Measurements from ENCODE around the gene EPC2.
"Not testable (repeated sequence)": the region's sequence is repeated elsewhere in the genome, so short reads cannot be mapped to it uniquely, and the experiment has no call there.

Gene EPC2

GRCh38 chr2:148674063-148675020, 29.8 kb downstream of the EPC2 start:
- in situ Hi-C loops (cut with MboI; ENCODE audit: low sequenced_read_pairs): no loop called here

DNA sequence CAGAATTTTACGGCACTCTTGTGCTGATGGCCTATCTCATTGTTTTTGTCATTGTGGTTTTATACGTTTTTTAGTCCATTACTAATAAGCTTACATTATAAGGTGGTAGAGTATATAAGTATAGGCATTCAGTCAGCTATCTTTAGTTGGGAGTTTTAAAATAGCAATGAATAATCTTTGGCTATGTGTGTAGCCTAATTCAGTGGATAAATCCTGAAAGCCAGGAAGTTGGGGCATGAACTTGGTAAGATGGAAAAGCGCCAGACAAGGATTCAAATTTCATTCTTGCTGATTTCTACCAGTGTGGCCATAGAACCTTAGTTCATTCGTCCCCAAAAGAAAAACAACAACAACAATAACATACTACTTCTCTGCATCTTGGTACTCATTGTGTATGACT, 31.2 kb downstream of the EPC2 start:
- in situ Hi-C loops (cut with MboI; ENCODE audit: low sequenced_read_pairs): no loop called here

GRCh38 chr2:148678302-148679179, 34.0 kb downstream of the EPC2 start:
- in situ Hi-C loops (cut with MboI; ENCODE audit: low sequenced_read_pairs): not testable (repeated sequence)

DNA sequence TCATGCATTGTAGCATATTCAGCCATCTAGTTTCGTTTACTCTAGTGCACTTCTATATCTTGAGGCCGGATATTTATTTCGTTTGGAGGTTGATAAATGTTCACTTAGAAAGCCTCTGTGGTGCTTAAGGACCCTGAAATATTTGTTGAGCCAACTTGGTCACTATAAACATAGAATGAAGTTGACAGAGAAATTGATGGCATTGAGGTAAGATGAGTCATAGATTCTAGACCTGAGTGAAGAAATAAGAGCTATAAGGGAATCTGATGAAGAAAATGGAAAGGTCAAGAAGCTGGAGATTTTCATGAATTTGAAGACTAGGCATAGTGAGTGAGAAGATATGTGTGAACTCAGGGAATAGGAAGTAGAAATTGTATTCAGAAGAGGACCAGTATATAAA, 35.9 kb downstream of the EPC2 start:
- in situ Hi-C loops (cut with MboI; ENCODE audit: low sequenced_read_pairs): no loop called here

DNA sequence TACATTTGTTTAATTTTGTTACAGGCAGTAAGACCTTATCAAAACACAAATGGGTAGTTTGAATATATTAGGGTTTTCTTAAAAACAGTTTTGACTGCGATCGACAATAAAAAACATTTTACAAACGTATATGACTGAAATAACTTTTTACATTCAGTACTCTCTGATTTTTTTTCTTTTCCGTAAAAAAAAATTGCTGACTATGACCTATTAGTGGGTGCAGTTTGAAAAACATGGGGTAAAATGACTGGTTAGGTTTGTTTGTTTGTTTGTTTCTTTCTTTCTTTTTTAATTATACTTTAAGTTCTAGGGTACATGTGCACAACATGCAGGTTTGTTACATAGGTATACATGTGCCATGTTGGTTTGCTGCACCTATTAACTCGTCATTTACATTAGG, 36.9 kb downstream of the EPC2 start:
- in situ Hi-C loops (cut with MboI; ENCODE audit: low sequenced_read_pairs): no loop called here

DNA sequence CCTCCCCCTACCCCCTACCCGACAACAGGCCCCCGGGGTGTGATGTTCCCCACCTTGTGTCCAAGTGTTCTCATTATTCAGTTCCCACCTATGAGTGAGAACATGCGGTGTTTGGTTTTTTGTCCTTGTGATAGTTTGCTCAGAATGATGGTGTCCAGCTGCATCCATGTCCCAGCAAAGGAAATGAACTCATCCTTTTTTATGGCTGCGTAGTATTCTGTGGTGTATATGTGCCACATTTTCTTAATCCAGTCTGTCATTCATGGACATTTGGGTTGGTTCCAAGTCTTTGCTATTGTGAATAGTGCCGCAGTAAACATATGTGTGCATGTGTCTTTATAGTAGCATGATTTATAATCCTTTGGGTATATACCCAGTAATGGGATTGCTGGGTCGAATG, 37.3 kb downstream of the EPC2 start:
- in situ Hi-C loops (cut with MboI; ENCODE audit: low sequenced_read_pairs): not testable (repeated sequence)

DNA sequence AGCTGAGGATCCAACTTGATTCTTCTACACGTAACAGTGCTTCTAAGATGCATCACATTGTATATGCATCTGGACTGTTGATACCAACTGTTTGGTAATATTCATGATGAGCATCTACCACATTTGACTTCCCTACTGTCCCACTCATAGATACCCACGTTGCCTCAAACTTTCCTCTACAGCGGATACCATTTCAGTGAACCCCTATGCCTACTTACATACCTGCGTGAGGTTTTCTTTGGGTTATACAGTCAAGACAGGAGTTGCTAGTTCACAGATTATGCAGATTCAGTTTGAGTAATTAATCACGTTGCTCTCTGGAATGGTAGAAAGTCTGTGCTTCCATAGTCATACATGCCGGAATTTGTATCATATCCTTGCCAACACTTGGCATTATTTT, 40.0 kb downstream of the EPC2 start:
- in situ Hi-C loops (cut with MboI; ENCODE audit: low sequenced_read_pairs): no loop called here

DNA sequence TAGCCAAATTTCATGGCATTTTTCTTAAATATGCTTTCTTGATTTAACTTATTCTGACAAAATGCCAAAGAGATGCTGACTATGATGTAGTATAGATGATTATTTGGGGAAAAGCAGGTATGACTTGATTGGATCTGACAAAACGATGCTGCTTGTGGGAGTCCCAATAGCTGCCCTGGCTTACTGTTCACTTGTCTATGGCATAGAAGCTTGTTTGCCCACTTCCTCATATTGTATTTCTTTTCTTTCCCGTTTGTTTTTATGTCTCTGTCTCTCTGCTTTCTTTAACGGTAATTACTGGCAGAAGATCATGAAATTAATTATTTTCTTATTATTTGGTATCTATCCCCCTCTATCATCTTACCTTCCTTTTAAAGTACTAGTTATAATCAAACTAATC, 43.0 kb downstream of the EPC2 start:
- in situ Hi-C loops (cut with MboI; ENCODE audit: low sequenced_read_pairs): no loop called here

- in situ Hi-C loops (cut with MboI; ENCODE audit: low sequenced_read_pairs): not testable (repeated sequence)
Measured at GRCh38 chr2:148688011-148688410, 43.5 kb downstream of the EPC2 start.

DNA sequence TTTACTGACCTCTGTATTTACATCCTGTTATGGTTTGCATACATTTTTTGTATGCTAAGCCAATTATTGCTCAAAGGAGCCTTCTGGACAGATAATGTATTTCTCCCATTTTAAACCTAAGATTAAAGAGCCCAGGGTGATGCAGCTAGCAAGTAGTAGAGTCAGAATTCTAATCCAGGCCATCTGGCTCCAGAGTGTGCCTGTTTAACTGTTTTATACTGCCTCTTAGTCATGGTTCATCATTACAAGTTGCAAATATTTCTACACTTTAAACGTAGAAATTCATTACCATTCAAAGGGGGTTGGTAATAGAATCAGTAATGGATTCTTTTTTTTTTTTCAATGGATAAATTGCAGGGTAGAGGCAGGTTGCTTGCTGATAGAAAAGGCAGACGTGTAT, 52.4 kb downstream of the EPC2 start:
- in situ Hi-C loops (cut with MboI; ENCODE audit: low sequenced_read_pairs): no loop called here

DNA sequence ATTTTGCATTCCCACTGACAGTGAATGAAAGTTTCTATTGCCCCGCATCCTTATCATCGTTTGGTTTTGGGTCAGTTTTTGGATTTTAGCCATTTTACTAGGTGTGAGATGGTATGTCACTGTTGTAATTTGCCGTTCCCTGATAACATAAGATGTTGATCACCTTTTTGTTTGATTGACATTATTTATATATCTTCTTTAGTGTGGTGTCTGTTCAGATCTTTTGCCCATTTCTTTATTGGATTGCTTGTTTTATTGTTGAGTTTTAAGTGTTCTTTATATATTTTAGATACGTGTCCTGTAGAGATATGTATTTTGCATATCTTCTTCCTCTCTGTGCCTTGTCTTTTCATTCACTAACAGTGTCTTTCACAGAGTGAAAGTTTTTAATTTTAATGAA, 55.3 kb downstream of the EPC2 start:
- in situ Hi-C loops (cut with MboI; ENCODE audit: low sequenced_read_pairs): no loop called here

DNA sequence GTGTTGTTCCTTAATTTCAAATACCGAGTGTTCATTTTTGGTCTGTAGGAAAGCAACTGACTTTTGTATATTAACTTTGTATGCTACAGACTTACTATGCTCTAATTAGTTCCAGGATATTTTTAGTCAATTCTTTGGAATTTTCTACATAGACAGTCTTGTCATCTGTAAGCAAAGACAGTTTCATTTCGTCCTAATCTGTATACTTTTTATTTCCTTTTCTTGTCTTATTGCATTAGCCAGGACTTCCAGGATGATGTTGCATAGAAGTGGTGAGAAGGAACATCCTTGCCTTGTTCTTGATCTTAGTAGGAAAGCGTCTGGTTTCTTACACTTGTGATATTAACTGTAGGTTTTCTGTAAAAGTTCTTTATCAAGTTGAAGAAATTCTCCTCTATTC, 56.5 kb downstream of the EPC2 start:
- in situ Hi-C loops (cut with MboI; ENCODE audit: low sequenced_read_pairs): no loop called here

DNA sequence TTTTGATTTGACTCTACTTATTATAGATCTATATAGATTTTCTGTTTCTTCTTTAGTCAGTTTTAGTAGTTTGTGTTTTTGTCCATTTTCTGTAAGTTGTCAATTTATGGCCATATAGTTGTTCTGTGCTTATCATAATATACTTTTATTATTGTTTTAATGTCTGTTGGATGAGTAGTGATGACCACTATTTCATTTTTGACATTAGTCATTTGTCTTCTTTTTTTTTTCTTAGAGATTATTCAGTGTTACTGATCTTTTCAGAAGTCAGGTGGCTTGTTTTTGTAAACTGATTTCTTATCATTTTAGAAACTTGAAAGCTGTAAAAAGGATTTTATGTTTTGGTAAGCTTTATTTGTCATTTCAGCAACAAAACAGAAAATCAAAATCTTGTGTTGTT, 57.3 kb downstream of the EPC2 start:
- in situ Hi-C loops (cut with MboI; ENCODE audit: low sequenced_read_pairs): no loop called here

DNA sequence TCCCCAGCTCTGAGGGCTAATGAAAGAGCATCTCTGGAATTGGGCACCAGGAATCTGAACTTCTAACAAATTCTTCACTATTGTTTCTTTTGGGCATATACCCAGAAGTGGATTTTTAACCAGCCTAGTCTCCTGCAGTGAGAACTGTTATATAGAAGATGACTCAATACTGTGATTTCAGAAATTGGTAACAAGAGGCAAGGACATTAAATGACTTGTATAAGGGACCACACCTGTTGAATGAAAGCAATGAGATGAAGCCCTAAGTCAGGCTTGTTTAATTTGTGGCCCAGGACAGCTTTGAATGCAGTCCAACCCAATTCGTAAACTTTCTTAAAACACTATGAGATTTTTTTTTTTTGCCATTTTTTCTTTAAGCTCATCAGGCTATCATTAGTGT, 57.9 kb downstream of the EPC2 start:
- in situ Hi-C loops (cut with MboI; ENCODE audit: low sequenced_read_pairs): no loop called here

DNA sequence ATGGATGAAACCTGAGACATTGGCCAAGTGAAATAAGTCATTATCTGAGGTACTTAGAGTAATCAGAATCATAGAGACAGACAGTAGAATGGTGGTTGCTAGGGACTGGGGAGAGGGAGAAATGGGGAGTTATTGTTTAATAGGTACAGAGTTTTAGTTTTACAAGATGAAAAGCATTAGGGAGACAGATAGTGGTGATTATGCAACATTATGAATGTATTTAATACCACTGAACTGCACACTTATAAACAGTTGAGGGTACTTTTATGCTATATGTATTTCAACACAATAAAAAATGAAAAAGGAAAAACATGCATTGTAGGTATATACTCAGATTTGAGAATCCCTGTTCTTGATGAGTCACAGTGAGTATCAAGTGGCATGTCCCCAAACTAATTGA, 59.7 kb downstream of the EPC2 start:
- in situ Hi-C loops (cut with MboI; ENCODE audit: low sequenced_read_pairs): no loop called here

GRCh38 chr2:148716378-148716920, 71.9 kb downstream of the EPC2 start:
- in situ Hi-C loops (cut with MboI; ENCODE audit: low sequenced_read_pairs): no loop called here

GRCh38 chr2:148718039-148718438, 73.5 kb downstream of the EPC2 start:
- in situ Hi-C loops (cut with MboI; ENCODE audit: low sequenced_read_pairs): no loop called here

- in situ Hi-C loops (cut with MboI; ENCODE audit: low sequenced_read_pairs): no loop called here
Measured at GRCh38 chr2:148719195-148719749, 74.7 kb downstream of the EPC2 start.

- in situ Hi-C loops (cut with MboI; ENCODE audit: low sequenced_read_pairs): no loop called here
Measured at GRCh38 chr2:148719941-148720436, 75.4 kb downstream of the EPC2 start.

DNA sequence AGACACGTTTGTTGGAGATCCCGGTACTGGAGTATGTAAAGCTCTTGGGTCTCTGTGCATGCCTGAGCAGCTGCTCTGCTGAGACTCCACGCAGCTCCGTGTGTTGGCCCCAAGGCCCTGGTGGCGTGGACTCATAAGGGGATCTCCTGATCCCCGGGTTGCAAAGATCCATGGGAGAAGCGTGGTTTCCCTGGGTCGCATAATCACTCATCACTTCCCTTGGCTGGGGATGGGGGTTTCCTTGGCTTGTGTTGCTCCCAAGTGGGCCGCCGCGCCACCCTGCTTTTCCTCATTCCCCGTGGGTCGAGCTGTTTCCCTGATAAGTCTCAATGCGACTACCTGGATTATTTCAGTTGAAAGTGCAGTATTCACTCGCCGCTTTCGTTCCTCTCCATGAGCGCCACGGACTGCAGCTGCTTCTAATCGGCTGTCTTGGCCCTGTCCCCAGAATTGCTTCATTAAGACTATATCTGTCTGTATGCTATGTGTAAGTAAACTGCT, 76.0 kb downstream of the EPC2 start:
- in situ Hi-C loops (cut with MboI; ENCODE audit: low sequenced_read_pairs): no loop called here

GRCh38 chr2:148721520-148721931, 77.0 kb downstream of the EPC2 start:
- in situ Hi-C loops (cut with MboI; ENCODE audit: low sequenced_read_pairs): no loop called here
